Nephron (organoid): ENCODE results near the gene FKBP2.

Experiments
- H3K27ac Mint-ChIP-seq, 3 experiments: 2 replicates each; pipeline ENCODE4 v1.8.0; 2020; ENCODE audit warnings: mixed read lengths in 3 of 3, mild to moderate bottlenecking in 2 of 3, moderate library complexity in 1 of 3
- H3K27me3 Mint-ChIP-seq: 2 replicates; pipeline ENCODE4 v1.8.0; 2021; ENCODE audit warnings: low read depth, mild to moderate bottlenecking, moderate library complexity, mixed read lengths
- H3K36me3 Mint-ChIP-seq: 2 replicates; pipeline ENCODE4 v1.8.0; 2020; ENCODE audit warnings: low read depth, mixed read lengths
- H3K4me1 Mint-ChIP-seq: 2 replicates; pipeline ENCODE4 v1.8.0; 2020; ENCODE audit warnings: mixed read lengths
- H3K4me3 Mint-ChIP-seq, 3 experiments: 2 replicates each; pipeline ENCODE4 v1.8.0; 2020; ENCODE audit warnings: mild to moderate bottlenecking in 3 of 3, mixed read lengths in 3 of 3, moderate library complexity in 2 of 3
- H3K9me3 Mint-ChIP-seq: 2 replicates; pipeline ENCODE4 v1.8.0; 2020; ENCODE audit warnings: mixed read lengths
- TF ChIP-seq, protein P1 (sequence below), 3 experiments: fragments of 200-600 bp; sonication (generic); IDR thresholded peaks; one replicate each; pipeline ENCODE4 v1.5.0; 2021; ENCODE audit warnings: antibody characterized with exemption in 3 of 3; ENCODE audit not compliant: unreplicated experiment in 3 of 3

The FKBP2 gene

DNA sequence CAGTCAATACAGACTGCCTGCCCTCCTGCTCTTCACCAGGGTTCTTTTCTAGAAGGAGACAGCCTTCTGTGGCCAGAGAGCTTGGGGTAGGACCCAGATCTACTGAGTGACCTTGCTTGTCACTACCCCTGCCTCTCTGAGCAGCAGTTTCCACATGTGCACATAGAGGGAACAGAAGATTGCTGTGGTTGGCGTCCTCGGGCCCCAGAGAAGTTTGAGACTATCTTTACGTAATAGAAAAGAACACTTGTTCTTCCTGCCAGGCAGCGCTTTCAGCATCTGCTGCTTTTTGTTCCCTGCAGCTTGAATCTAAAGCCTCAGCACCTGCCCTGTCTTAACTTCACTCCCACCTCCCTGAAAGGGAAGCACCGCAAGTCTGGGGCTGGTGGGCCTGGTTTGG is 1.9 kb upstream of the FKBP2 start:
- Mint-ChIP-seq H3K9me3 (no peaks in the 10 kb centered on the region), H3K27me3 (no peaks in the 10 kb centered on the region), H3K4me1 (peaks cover 45% of the 10 kb centered on the region), H3K36me3 (peaks cover 14% of the 10 kb centered on the region), H3K4me3 (peak overlapping the region; percentile 44 to 70 (median 67)), H3K27ac (peak overlapping the region; percentile 76 to 98 (median 88))
- TF ChIP-seq, protein P1, sequence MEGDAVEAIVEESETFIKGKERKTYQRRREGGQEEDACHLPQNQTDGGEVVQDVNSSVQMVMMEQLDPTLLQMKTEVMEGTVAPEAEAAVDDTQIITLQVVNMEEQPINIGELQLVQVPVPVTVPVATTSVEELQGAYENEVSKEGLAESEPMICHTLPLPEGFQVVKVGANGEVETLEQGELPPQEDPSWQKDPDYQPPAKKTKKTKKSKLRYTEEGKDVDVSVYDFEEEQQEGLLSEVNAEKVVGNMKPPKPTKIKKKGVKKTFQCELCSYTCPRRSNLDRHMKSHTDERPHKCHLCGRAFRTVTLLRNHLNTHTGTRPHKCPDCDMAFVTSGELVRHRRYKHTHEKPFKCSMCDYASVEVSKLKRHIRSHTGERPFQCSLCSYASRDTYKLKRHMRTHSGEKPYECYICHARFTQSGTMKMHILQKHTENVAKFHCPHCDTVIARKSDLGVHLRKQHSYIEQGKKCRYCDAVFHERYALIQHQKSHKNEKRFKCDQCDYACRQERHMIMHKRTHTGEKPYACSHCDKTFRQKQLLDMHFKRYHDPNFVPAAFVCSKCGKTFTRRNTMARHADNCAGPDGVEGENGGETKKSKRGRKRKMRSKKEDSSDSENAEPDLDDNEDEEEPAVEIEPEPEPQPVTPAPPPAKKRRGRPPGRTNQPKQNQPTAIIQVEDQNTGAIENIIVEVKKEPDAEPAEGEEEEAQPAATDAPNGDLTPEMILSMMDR (IDR thresholded peaks at IDR 0.05; ENCODE audit: unreplicated experiment in 3 of 3) = no peak

DNA sequence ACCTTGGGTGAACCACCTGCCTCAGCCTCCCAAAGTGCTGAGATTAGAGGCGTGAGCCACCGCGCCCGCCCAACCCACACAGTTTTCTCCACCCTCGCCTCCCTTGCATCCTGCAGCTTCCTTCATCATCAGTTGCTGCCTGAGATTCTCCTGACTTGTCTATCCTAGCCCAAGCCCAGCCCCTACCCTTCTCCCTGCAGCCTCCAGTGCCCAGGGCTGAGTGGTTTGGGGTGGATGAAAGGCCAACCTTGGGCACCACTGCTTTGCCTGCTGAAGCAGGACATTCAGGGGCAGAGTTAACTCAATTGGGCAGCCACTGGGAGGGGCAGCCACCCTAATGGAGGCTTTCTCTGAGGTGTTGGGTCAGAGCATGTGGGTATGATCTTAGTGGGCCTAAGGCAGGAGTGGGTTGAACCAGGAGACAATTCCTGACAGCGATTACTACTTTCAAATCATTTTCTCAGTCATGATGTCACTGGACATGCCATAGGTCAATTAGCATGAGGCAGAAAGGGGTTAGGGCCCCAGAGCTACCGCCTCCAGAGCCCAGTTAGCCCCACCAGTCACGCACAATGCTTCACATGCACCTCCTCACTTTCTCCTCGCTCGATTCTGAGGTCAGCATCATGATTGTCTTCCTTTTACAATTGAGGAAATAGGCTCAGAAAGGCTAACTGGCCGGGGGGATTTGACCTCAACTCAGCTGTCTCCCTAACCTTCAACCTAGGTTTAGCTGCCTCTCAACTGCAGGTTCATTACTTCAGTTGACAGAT is 1.0 kb upstream of the FKBP2 start:
- peaks cover 45% of the 10 kb centered on the region for H3K4me1 Mint-ChIP-seq
- peaks cover 14% of the 10 kb centered on the region for H3K36me3 Mint-ChIP-seq
- peak overlapping the region; percentile 98 for H3K27ac Mint-ChIP-seq
- H3K27me3 Mint-ChIP-seq = no peaks in the 10 kb centered on the region
- peak overlapping the region; percentile 90 to 95 (median 92) for H3K4me3 Mint-ChIP-seq
- no peaks in the 10 kb centered on the region for H3K9me3 Mint-ChIP-seq
- TF ChIP-seq, protein P1 (IDR thresholded peaks at IDR 0.05; ENCODE audit: unreplicated experiment in 3 of 3) = no peak

DNA sequence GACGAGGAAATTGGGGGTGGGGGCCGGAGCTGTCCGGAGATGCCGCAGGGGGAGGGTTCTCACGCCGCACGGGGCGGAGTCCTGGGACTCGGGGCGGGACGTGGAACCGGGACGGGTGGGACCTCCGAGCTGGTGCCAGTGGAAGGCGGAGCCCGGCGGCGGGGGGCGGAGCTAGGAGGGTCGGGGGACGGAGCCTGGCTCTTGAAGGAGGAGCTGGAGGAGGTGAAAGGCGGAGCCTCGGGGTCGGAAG is 271 bp downstream of the FKBP2 start:
- Mint-ChIP-seq H3K9me3 (no peaks in the 10 kb centered on the region), H3K27me3 (no peaks in the 10 kb centered on the region), H3K27ac (peak overlapping the region; percentile 98), H3K36me3 (peaks cover 14% of the 10 kb centered on the region), H3K4me3 (peak overlapping the region; percentile 90 to 95 (median 92)), H3K4me1 (peaks cover 40% of the 10 kb centered on the region)
- TF ChIP-seq, protein P1 (IDR thresholded peaks at IDR 0.05; ENCODE audit: unreplicated experiment in 3 of 3) = no peak

DNA sequence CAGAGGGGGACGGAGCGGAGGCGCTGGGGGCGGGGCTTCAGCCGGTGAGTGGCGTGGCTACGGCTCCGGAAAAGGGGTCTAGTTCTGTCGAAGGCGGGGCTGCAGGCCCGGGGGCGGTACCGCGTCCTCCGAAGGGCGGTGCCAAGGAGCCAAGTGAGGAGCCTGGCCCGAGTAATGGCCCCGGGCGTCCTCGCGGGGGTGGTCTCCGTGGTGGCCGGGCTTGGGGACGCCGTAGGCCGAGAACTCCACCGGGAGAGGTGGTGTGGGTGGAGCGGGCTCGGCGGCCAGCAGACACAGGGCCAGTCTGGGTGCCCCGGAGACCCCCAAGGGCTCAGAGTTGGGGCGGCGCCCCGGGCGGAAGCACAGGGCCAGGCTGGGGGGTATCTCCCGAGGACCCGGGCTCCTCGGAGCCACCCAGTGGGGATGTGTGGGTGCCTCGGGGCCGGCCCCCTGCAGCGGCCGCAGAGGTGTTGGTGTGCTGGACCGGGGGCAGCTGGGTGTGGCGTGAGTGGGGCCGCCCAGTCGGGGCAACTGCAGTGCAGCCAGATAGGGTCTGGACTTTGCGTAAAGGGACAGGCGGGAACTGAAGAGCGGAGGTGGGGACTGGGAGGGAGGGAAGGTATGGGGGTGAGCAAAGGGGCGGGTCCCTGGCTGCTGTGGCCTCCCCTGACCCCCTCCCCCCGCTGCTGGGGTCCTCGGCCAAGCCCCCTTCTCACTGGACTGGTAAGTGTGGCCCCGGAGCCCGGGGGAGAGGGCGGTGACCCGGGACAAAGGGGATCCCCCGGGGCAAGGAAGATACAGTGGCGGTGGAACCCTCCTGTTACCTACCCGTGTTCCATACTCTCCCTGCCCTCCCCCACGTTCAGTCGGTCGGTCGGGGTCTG is 838 bp downstream of the FKBP2 start:
- H3K27me3 Mint-ChIP-seq = no peaks in the 10 kb centered on the region
- H3K4me3 Mint-ChIP-seq = peak overlapping the region; percentile 90 to 95 (median 92)
- no peaks in the 10 kb centered on the region for H3K9me3 Mint-ChIP-seq
- H3K36me3 Mint-ChIP-seq = peaks cover 14% of the 10 kb centered on the region
- H3K4me1 Mint-ChIP-seq = peaks cover 39% of the 10 kb centered on the region
- peak overlapping the region; percentile 98 for H3K27ac Mint-ChIP-seq
- TF ChIP-seq, protein P1 (IDR thresholded peaks at IDR 0.05; ENCODE audit: unreplicated experiment in 3 of 3) = no peak

DNA sequence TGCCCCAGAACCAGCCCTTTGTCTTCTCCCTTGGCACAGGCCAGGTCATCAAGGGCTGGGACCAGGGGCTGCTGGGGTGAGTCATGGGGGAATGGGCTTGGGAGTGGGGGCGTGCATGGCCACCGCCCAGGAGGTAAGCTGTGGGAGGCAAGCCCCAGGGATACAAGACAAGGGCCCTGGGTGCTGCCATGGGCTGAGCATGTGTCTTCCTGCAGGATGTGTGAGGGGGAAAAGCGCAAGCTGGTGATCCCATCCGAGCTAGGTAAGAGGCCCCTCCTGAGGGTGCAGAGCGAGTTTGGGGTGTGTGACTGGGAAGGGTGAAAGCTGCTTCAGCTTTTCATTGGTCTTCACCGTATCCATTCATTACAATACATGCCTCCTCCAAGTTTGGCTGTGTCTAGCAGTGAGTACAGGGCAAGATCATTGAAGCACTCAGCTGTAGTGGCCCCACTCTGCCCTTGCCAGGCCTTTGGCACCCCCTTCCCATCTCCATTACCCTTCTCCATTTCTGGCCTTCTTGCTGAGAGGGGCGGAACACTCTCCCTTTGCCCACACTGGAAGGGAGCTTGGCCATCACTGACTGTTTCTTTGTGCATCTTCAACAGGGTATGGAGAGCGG is 2.5 kb downstream of the FKBP2 start:
- peaks cover 9% of the 10 kb centered on the region for H3K36me3 Mint-ChIP-seq
- H3K27me3 Mint-ChIP-seq = no peaks in the 10 kb centered on the region
- TF ChIP-seq, protein P1 (IDR thresholded peaks at IDR 0.05; ENCODE audit: unreplicated experiment in 3 of 3) = no peak
- peaks cover 34% of the 10 kb centered on the region for H3K4me1 Mint-ChIP-seq
- H3K4me3 Mint-ChIP-seq = peak overlapping the region; percentile 90 to 95 (median 92)
- H3K9me3 Mint-ChIP-seq = no peaks in the 10 kb centered on the region
- H3K27ac Mint-ChIP-seq = peak overlapping the region; percentile 46 to 67 (median 47)
